ENCODE results near the gene METRNL. TPM values are rescaled to one million over a fixed set of nuclear protein-coding genes. Genes with fewer than 3 reads are reported as not detected.

METRNL gene
- total and polyA plus RNA-seq, 8 donors: 12.7 to 61.8 (median 19.2) TPM

DNA sequence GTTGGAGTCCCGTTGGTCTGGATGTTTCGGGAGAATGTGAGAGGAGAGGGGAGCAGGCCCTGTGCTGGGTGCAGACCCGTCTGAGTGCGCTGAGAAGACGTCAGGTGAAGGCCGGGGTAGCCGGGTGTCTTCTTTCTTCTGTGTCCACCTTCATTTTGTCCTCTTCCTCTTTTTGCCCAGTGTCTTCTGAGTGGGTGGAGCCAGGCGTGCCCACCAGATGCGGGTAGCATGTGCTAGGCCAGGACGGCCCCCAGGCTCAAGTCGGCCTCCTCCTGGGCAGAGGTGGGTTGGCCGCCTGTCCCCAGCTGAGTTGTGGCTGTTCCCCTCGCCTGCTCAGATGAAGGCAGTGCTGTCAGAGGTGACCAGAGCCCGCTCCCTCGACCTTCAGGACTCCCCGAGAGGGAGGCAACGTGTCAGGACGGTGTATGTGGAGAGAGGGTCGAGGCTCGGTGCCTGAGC lies 3.5 kb downstream of the METRNL start:
- Histone ChIP-seq H3K4me3 (peak overlapping the region in 1 of 2 donors; percentile 76), H3K36me3 (peaks cover 0 to 41% of the 10 kb centered on the region in 2 donors), H3K27me3 (peaks cover 0 to 27% of the 10 kb centered on the region in 2 donors), H3K9me3 (no peaks in the 10 kb centered on the region), H3K4me1 (peaks cover 31 to 78% of the 10 kb centered on the region in 2 donors), H3K27ac (peak overlapping the region; percentile 31 to 74)
- intact Hi-C loops (cut with DNase I): no loop called here
- TF ChIP-seq, protein P1, sequence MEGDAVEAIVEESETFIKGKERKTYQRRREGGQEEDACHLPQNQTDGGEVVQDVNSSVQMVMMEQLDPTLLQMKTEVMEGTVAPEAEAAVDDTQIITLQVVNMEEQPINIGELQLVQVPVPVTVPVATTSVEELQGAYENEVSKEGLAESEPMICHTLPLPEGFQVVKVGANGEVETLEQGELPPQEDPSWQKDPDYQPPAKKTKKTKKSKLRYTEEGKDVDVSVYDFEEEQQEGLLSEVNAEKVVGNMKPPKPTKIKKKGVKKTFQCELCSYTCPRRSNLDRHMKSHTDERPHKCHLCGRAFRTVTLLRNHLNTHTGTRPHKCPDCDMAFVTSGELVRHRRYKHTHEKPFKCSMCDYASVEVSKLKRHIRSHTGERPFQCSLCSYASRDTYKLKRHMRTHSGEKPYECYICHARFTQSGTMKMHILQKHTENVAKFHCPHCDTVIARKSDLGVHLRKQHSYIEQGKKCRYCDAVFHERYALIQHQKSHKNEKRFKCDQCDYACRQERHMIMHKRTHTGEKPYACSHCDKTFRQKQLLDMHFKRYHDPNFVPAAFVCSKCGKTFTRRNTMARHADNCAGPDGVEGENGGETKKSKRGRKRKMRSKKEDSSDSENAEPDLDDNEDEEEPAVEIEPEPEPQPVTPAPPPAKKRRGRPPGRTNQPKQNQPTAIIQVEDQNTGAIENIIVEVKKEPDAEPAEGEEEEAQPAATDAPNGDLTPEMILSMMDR (IDR thresholded peaks at IDR 0.05): no peak
- no peak for DNase-seq
- no peak for ATAC-seq

DNA sequence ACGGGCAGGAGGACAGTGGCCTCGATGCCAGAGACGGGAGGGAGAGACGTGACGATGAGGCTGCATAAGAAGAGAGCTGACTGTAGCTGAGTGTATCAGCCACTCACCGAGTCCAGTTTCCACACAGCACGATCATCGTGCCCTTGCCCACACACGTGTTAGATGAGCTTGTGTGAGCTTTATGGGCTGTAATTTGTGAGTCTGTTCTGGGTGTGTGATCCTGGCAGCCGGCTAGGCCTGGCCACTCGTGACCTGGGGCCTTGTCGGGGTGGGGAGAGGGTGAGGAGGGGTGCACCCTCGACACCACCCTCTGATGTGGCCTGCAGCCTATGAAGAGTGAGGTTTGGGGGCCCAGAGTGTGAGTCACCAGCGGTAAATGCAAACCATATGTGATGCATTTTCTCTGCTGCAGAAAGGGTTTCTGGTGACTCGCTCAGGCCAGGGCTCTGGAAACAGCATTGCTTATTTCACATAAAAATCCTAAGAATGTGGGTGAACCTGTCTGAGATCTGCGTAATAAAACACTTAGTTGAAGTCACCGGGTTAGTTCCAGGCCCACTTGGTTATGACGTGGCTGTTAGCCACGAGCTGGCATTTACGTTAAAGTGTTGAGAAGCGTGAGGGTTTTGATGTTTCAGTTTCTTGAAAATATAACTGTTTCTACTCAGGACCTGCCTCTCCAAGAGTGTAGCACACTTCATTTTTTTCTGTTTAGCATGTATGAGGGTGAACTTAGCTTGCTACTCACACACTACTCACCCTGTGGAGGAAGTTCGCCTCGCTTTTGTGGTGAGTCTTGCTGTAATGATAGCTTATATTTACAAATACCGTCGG lies 4.2 kb downstream of the METRNL start:
- intact Hi-C loops (cut with DNase I): no loop called here
- H3K27me3 ChIP-seq: peaks cover 0 to 20% of the 10 kb centered on the region in 2 donors
- peak overlapping the region; percentile 31 to 74 for H3K27ac ChIP-seq
- DNase-seq (peak in 2 of 4 donors; percentile 67 to 84), ATAC-seq (peak; percentile 33)
- H3K9me3 ChIP-seq: no peaks in the 10 kb centered on the region
- H3K4me3 ChIP-seq: peak overlapping the region in 1 of 2 donors; percentile 76
- H3K36me3 ChIP-seq: peaks cover 0 to 46% of the 10 kb centered on the region in 2 donors
- TF ChIP-seq, protein P1 (IDR thresholded peaks at IDR 0.05): no peak
- H3K4me1 ChIP-seq: peaks cover 27 to 78% of the 10 kb centered on the region in 2 donors

DNA sequence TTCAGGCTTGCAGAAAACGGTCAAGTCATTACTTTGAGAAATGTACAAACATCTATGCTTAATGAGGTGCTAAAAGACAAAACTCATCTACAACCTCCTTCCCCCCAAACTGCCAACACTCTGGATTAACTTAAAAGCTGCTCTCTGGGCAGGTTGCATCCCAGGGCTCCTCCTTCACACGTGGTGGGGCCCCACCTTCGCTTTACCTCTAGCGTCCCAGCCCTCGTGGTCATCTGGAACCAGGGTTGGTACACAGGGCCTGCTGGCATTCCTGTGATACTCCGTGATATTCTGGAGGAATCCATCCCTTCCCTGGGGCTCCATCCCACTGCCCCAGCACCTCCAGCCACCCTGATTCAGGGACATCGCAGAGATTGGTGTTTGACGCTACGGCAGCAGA lies 4.8 kb downstream of the METRNL start:
- H3K4me3 ChIP-seq: peak overlapping the region in 1 of 2 donors; percentile 6
- TF ChIP-seq, protein P1 (IDR thresholded peaks at IDR 0.05): no peak
- H3K9me3 ChIP-seq: no peaks in the 10 kb centered on the region
- peaks cover 0 to 47% of the 10 kb centered on the region in 2 donors for H3K36me3 ChIP-seq
- peaks cover 0 to 14% of the 10 kb centered on the region in 2 donors for H3K27me3 ChIP-seq
- DNase-seq (no peak), ATAC-seq (no peak)
- intact Hi-C loops (cut with DNase I): no loop called here
- H3K27ac ChIP-seq: peak overlapping the region; percentile 31 to 74
- peaks cover 27 to 81% of the 10 kb centered on the region in 2 donors for H3K4me1 ChIP-seq

DNA sequence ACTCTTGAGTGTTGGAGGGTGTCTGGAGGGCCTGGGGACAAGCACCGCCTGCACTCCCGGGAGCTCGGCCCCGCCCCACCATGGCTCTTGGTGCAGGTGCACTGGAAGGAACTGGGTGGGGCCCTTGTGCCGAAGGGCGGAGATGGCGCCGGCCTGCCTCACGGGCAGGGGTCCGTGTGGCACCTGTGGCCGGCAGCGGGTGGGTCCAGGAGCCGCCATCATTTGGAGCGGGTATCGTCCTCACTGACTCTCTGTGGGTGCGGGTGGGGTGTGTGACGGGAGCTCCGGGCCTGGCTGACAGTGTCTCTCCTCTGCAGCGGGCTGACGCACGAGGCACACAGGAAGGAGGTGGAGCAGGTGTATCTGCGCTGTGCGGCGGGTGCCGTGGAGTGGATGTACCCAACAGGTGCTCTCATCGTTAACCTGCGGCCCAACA lies 5.2 kb downstream of the METRNL start:
- DNase-seq (peak in 3 of 4 donors; percentile 73 to 91 (median 87)), ATAC-seq (peak; percentile 79)
- Histone ChIP-seq H3K9me3 (no peaks in the 10 kb centered on the region), H3K36me3 (peaks cover 0 to 51% of the 10 kb centered on the region in 2 donors), H3K27ac (peak overlapping the region; percentile 31 to 74), H3K4me3 (peak overlapping the region in 1 of 2 donors; percentile 6), H3K27me3 (peaks cover 0 to 14% of the 10 kb centered on the region in 2 donors), H3K4me1 (peaks cover 27 to 85% of the 10 kb centered on the region in 2 donors)
- intact Hi-C loops (cut with DNase I): no loop called here
- TF ChIP-seq, protein P1 (IDR thresholded peaks at IDR 0.05): no peak

DNA sequence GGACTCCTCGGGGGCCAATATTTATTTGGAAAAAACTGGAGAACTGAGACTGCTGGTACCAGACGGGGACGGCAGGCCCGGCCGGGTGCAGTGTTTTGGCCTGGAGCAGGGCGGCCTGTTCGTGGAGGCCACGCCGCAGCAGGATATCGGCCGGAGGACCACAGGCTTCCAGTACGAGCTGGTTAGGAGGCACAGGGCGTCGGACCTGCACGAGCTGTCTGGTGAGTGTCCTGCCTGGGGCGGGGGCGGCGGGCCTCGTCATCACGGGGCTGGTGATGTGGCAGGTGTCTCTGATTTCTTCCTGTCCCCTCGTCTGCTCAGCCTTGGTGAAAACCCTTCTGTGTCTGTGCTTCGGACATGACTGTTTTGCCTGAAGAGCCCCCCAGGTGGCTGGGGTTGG lies 5.7 kb downstream of the METRNL start:
- intact Hi-C loops (cut with DNase I): no loop called here
- DNase-seq: no peak
- no peak for ATAC-seq
- peaks cover 0 to 54% of the 10 kb centered on the region in 2 donors for H3K36me3 ChIP-seq
- peaks cover 0 to 14% of the 10 kb centered on the region in 2 donors for H3K27me3 ChIP-seq
- H3K4me3 ChIP-seq: no peak overlapping the region
- H3K9me3 ChIP-seq: no peaks in the 10 kb centered on the region
- H3K4me1 ChIP-seq: peaks cover 27 to 88% of the 10 kb centered on the region in 2 donors
- TF ChIP-seq, protein P1 (IDR thresholded peaks at IDR 0.05): no peak
- peak overlapping the region in 1 of 2 donors; percentile 74 for H3K27ac ChIP-seq
